Activated naive CD4-positive, alpha-beta T cell (primary cell): Measurements from ENCODE around the gene TMEM38B.
"Not testable (repeated sequence)": the region's sequence is repeated elsewhere in the genome, so short reads cannot be mapped to it uniquely, and the experiment has no call there.

Experiments
- DNase-seq, 4 experiments: peaks; one replicate each; lab custom pipeline; 2025; lab: John Stamatoyannopoulos, UW

The TMEM38B gene

GRCh38 chr9:105681724-105682123 lies 12.6 kb upstream of the TMEM38B start:
- DNase-seq, result no peak

DNA sequence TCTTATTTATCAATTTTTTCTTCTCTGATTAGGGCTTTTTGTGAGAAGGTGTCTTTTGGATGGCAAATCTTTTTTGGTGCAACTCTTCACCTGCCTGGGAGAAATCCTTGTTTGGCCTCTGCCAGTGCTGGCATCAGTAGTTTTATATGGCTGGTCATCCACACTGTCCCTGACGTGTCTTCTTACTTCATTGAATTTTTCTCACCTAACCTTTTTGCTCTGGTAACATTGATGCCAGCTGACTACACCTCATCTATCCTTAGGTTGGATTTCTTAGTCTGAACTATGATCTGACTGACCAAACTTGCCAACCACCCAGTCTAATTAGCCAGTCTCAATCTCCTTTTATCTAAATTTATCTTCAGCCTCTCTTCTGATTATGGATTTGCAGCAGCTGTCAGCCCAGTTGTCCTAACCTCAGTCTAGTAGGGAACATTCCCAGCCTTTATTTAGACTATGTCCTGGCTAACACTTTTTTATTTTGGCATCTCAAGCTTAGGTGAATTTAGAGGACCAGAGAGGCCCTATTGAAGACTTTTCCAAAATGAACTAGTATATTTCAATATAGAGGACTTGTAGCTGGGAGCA lies 10.6 kb upstream of the TMEM38B start:
- no peak for DNase-seq

DNA sequence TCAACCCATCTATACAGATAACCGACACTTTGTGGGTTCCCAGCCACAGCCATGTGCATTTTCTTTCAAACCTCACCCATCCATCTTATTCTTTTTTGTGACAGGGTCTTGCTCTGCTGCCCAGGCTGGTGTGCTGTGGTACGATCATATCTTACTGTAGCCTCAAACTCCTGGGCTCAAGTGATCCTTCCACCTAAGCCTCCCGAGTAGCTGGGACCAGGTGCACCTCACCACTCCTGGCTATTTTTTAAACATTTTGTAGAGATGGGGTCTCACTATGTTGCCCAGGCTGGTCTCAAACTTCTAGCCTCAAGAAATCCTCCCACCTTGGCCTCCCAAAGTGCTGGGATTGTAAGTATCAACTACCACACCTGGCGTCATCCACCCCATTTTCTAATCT lies 7.4 kb upstream of the TMEM38B start:
- no peak for DNase-seq

DNA sequence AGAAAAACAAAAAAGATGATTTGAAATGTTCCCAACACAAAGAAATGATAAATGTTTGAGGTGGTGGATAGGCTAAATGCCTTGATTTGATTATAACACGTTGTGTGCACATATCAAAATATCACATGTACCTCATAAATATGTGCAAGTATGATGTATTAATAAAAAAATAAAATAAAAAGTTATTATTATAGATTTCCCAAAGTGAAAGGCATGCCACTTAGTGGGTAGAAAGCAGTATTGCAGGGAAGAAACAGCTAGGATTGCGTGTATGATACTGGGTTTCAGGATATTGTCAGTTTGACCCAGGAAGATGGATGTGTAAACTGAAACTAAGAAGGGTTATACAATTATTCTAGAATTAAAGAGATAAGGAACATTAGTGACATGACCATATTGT lies 3.6 kb upstream of the TMEM38B start:
- no peak for DNase-seq

DNA sequence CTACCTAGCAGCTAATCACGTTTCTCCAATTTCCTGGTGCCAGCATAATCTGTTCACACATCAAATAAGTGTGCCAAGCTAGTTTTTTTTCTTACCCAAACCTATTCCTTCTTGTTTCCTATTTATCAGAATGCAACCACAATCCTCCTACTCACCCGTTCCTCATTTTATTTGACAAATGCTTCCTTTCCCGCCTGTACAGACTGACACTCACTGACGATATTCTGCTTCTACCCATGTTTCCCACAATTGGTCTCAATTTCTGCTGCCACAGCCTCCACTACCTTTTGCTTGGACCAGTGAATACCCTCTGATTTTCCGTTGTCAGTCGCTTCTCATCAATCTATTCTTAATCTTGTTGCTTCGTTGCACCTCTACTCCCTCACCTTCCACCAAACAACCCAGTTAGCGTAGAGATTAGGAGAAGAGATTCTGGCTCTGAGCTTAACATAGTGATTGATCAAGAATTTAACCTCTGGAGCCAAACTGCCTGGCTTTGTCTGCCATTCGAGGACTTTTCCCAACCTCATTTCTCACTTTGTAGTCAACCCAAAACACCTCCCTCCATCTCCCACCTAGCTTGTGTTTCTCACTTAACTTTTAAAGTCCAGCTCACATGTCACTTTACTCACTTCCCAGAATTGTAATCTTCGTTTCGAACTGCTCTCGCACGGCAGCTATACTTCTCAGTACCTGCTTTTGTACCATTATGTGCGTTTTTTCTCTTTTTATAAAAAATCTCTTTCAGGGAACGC lies 729 bp upstream of the TMEM38B start:
- no peak for DNase-seq

DNA sequence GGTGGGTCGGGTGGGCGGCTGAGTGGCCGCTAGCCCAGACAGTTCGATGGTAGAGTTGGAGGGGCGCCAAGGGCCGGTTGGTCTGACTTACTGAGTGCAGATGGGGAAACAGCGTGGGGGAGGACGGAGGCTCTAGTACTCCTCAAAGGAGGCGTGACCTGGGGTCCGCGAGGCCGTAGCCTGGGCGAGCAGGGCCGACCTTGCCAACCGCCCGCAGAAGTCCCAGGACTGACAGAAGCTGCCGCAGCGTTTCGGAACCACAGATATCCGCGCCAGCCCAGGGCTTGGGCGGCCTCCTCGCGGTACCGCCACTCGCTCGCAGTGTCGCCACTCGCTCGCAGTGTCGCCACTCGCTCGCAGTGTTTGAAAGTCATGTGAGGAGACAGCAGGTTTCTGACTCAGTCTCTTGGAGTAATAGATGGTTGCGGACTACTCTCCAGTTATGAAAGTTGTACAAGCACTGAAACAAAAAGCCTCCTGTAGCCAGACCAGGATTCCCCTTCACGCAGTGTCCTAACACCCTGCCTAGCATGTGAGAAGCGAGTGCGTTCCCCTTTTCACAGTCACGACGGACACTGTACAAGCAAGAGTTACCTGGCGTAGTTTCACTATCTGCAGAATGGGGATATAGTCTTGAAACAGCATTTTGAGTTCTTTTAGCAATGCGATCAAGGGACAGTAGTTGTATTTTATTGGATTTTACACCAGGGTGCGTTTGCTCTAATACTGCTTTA lies 674 bp downstream of the TMEM38B start:
- DNase-seq, result peak in 2 of 4 experiments; percentile 34 to 43

GRCh38 chr9:105696219-105696793 lies 2.0 kb downstream of the TMEM38B start:
- no peak for DNase-seq

DNA sequence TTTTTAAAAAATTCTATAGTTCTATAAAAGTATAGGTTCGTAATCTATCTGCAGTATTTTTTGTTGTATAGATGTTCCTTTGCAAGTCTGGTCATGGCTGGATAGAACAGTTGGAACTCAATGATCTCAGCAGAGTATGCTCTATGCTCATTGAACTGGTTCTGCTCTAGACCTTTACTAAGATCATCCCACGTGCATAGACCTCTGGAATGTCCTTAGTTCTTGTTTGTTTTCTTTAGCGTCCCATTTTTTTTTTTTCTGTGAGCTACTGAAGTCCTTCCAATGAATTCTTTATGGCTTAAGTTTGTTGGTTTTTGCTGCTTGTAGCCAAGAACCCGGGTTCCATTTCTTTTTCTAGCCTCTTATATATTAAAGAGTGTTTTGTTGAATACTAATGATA lies 3.5 kb downstream of the TMEM38B start:
- DNase-seq, result no peak

GRCh38 chr9:105698348-105698870 lies 4.1 kb downstream of the TMEM38B start:
- DNase-seq, result no peak

GRCh38 chr9:105700668-105701067 lies 6.3 kb downstream of the TMEM38B start:
- DNase-seq, result no peak

DNA sequence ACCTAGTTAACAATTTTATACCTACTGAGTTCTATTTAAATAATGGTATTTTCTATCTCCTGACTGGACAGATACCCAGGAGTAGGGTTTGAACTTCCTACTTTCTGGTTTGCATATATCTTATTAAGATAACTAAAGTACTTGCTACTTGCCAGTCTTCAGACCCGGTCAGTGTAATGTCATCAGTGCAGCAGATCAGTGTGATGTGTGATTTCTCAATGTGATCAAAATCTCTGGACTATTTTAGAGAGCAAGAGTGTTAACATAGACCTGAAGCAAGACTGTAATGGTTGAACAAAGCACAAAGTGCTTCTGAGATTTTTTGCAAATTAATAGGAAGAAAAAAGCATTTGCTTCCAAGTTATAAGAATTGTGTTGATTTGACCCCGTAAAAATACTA lies 6.8 kb downstream of the TMEM38B start:
- no peak for DNase-seq

- DNase-seq, result no peak
These were observed 7.9 kb downstream of the TMEM38B start for GRCh38 chr9:105702207-105702606.

DNA sequence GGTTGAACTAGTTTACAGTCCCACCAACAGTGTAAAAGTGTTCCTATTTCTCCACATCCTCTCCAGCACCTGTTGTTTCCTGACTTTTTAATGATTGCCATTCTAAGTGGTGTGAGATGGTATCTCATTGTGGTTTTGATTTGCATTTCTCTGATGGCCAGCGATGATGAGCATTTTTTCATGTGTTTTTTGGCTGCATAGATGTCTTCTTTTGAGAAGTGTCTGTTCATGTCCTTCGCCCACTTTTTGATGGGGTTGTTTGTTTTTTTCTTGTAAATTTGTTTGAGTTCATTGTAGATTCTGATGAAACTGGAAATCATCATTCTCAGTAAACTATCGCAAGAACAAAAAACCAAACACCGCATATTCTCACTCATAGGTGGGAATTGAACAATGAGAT lies 9.3 kb downstream of the TMEM38B start:
- not testable (repeated sequence) for DNase-seq

DNA sequence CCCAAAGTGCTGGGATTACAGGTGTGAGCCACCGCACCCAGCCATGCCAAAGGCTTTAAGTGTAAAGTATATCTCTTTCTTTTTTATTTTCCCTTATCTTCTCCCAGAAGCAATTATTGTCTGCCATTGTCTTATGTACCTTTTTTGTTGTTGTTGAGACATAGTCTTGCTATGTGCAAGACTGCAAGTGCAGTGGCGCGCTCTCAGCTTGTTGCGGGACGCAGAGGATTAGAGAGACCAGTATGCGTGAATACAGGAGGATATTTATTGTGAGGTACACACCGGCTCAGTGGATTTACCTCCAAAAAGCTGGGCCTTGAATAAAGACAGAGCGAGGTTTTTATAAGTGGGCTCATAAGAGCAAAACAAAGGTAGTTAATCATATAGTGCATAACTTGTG lies 11.8 kb downstream of the TMEM38B start:
- no peak for DNase-seq

GRCh38 chr9:105708405-105708804 lies 14.1 kb downstream of the TMEM38B start:
- DNase-seq, result no peak

DNA sequence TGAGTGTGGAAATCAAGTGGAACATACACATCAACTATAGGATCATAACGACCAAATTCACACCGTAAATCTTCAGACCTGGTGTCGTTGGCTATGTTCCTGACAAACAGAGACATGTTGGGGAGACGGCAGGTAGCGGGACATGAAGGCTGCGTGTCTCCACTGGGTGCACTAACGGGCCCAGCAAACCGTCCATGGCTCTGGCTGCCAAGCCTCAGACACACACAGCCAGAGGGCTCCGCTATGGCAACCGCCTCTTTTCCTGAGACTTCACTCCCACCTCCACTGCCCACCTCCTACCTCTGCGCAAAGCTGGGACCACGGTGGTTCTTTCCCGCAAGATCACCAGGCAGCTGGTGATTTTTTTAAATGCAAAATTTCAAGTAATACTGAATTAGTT lies 16.3 kb downstream of the TMEM38B start:
- DNase-seq, result no peak

GRCh38 chr9:105711867-105712266 lies 17.5 kb downstream of the TMEM38B start:
- no peak for DNase-seq

DNA sequence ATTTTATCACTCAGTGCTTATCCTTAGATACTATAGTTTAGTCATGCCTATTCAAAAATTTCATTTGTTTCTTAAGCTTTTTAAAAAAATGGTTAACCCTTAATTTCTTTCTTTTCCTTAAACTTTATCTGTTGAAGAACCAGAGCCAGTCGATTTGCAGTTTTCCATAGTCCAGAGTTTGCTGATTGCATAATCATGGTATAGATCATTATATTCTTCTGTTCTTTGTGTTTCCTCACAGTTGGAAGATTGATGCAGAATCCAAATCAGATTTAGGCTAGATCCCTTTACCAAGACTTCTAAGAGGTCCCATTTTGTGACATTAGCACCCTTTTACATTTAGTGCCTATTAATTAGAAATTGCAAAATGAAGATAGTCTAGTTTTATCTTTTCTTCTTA lies 18.0 kb downstream of the TMEM38B start:
- DNase-seq, result no peak

DNA sequence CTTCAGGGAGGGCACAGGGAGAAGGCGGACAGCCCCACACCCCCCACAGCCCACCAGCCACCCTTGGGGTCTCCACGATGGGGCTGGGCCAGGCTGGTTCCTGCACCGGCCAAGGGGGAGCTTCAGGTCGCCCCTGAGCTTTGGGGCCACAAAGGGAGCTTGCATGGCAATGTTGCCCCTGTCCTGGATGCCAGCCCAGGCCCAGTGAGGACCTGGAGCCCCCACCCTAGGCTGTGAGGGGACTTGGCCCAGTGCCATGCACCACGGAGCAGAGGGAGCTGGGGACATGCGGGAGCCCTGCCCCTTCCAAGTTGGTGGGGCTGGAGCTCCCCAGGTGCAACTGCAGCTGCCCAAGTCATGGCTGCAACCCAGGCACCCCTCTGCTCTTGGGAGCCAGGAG lies 18.4 kb downstream of the TMEM38B start:
- no peak for DNase-seq

DNA sequence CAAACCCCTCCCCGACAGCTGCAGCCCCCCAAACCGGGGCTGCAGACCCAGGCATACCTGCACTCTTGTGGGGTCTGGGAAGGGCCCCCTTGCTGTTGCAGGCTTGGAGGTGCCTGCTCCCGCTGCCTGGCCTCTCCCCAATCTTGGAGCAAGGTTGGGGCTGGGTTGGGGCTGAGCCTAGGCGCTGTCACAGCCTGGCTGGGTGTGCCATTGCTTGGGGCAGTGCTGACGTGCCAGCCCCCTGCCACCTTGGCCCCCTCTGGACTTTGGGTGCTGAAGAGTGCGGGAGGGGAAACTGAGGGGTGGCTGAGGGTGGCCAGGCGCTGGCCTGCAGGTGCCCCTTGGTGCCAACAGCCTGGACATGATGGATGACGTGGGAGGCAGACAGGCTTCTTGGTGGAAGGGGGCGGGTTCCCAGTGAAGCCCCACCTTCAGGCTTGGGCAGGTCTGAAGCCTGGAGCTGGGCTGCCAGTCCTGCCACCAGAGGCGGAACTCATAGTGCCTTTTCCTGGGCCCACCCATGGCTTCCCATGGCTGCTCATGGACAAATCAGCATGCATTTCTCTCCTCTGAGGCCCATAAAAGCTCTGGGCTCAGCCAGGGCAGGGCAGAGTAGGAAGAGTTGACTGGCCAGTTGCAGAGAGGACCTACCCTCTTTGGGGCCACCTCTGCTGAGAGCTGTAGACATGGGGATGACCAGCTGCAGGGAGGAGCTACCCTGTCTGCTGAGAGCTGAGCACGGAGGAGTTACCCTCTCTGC lies 19.1 kb downstream of the TMEM38B start:
- no peak for DNase-seq

DNA sequence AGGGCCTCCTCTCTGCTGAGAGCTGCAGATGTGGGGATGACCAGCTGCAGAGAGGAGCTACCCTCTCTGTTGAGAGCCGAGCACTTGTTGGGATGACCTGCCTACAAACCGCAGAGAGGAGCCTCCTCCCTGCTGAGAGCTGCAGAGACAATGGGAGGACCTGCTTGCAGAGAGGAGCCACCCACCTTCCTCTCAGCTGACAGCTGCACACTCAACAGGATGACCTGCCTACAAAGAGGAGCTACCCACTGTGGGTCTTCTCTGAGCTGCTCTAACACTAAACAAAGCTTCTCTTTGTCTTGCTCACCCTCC lies 19.6 kb downstream of the TMEM38B start:
- DNase-seq, result no peak

- DNase-seq, result no peak
These were observed 21.8 kb downstream of the TMEM38B start for GRCh38 chr9:105716146-105716545.
